HEK293 (cell line): ENCODE data around the gene OR10A6.

Source experiments
- CTCF ChIA-PET: fragments of 350-600 bp; formaldehyde crosslinking; extraction: SDS; loops from one replicate; lab custom pipeline; 2021; ENCODE audit warnings: antibody characterized with exemption; lab: Yijun Ruan, JAX
- POLR2A ChIA-PET: fragments of 300-600 bp; formaldehyde crosslinking; extraction: SDS; loops from one replicate; lab custom pipeline; 2020; ENCODE audit warnings: antibody characterized with exemption, inconsistent platforms; lab: Yijun Ruan, JAX
- H3K27ac ChIP-seq: fragments of 200-500 bp; sonication (Bioruptor generic); 2 replicates; pipeline ENCODE4 v1.5.1; 2014; ENCODE audit warnings: low read depth, low read length, control low read depth, inconsistent platforms; ENCODE audit errors: extremely low read depth
- H3K36me3 ChIP-seq, 2 experiments: fragments of 200-500 bp in 1 of 2; sonication (Bioruptor generic) in 1 of 2; 1 replicate in 1 of 2; 2 replicates in 1 of 2; pipeline ENCODE4 v1.5.1; 2014 to 2017; ENCODE audit warnings: inconsistent platforms in 2 of 2, low read length in 2 of 2; ENCODE audit not compliant: control insufficient read depth in 2 of 2, insufficient read depth in 1 of 2
- H3K4me1 ChIP-seq: fragments of 200-500 bp; sonication (Bioruptor generic); 2 replicates; pipeline ENCODE4 v1.5.1; 2014; ENCODE audit warnings: mild to moderate bottlenecking, low read length, inconsistent platforms; ENCODE audit not compliant: control insufficient read depth, insufficient read depth
- H3K4me3 ChIP-seq: 2 replicates; pipeline ENCODE4 v1.5.1; 2011; ENCODE audit warnings: low read depth, mild to moderate bottlenecking, control low read depth, low read length, moderate library complexity
- H3K9me3 ChIP-seq: fragments of 200-500 bp; sonication (Bioruptor generic); 2 replicates; pipeline ENCODE4 v1.5.1; 2014; ENCODE audit warnings: low read depth, low read length, inconsistent platforms; ENCODE audit not compliant: control insufficient read depth, insufficient read depth
- HOXA7 ChIP-seq: sonication (generic); formaldehyde crosslinking; IDR thresholded peaks from 2 replicates; pipeline ENCODE4 v1.8.1; 2022; ENCODE audit warnings: missing genetic modification reagents, borderline replicate concordance
- HOXD13 ChIP-seq: sonication (generic); formaldehyde crosslinking; IDR thresholded peaks from 2 replicates; pipeline ENCODE4 v1.8.0; 2022; ENCODE audit warnings: missing genetic modification reagents, borderline replicate concordance
- MYNN ChIP-seq: fragments of 450-650 bp; formaldehyde crosslinking; IDR thresholded peaks from 2 replicates; pipeline ENCODE4 v1.5.1; 2016; ENCODE audit warnings: missing biosample characterization, missing genetic modification characterization, borderline replicate concordance
- REPIN1 ChIP-seq: fragments of 450-650 bp; formaldehyde crosslinking; IDR thresholded peaks from 2 replicates; pipeline ENCODE4 v1.5.1; 2017; ENCODE audit warnings: missing biosample characterization, missing genetic modification characterization, low read depth
- SP2 ChIP-seq: fragments of 450-650 bp; formaldehyde crosslinking; IDR thresholded peaks from 2 replicates; pipeline ENCODE4 v1.5.1; 2016; ENCODE audit warnings: missing biosample characterization, missing genetic modification characterization
- SP3 ChIP-seq: fragments of 450-650 bp; formaldehyde crosslinking; IDR thresholded peaks from 2 replicates; pipeline ENCODE4 v1.5.1; 2016; ENCODE audit warnings: missing biosample characterization, missing genetic modification characterization
- SP7 ChIP-seq: fragments of 450-650 bp; formaldehyde crosslinking; IDR thresholded peaks from 2 replicates; pipeline ENCODE4 v1.5.1; 2016; ENCODE audit warnings: missing biosample characterization, missing genetic modification characterization
- ZBTB17 ChIP-seq: fragments of 450-650 bp; formaldehyde crosslinking; IDR thresholded peaks from 2 replicates; pipeline ENCODE4 v1.5.1; 2016; ENCODE audit warnings: missing biosample characterization, missing genetic modification characterization
- ZFP3 ChIP-seq: fragments of 450-650 bp; formaldehyde crosslinking; IDR thresholded peaks from 2 replicates; pipeline ENCODE4 v1.5.1; 2016; ENCODE audit warnings: low read depth, missing biosample characterization, missing genetic modification characterization
- ZNF112 ChIP-seq: fragments of 450-650 bp; formaldehyde crosslinking; IDR thresholded peaks from 2 replicates; pipeline ENCODE4 v1.5.0; 2017; ENCODE audit warnings: missing biosample characterization, missing genetic modification characterization
- ZNF155 ChIP-seq: fragments of 450-650 bp; formaldehyde crosslinking; IDR thresholded peaks from 2 replicates; pipeline ENCODE4 v1.5.1; 2016; ENCODE audit warnings: missing biosample characterization, missing genetic modification characterization
- ZNF174 ChIP-seq: fragments of 450-650 bp; formaldehyde crosslinking; IDR thresholded peaks from 2 replicates; pipeline ENCODE4 v1.5.0; 2017; ENCODE audit warnings: missing biosample characterization, mild to moderate bottlenecking, missing genetic modification characterization
- ZNF202 ChIP-seq: fragments of 450-650 bp; formaldehyde crosslinking; IDR thresholded peaks from 2 replicates; pipeline ENCODE4 v1.5.1; 2016; ENCODE audit warnings: missing biosample characterization, missing genetic modification characterization, borderline replicate concordance
- ZNF211 ChIP-seq: fragments of 450-650 bp; formaldehyde crosslinking; IDR thresholded peaks from 2 replicates; pipeline ENCODE4 v1.5.1; 2016; ENCODE audit warnings: low read depth, missing biosample characterization, missing genetic modification characterization
- ZNF26 ChIP-seq: fragments of 450-650 bp; formaldehyde crosslinking; IDR thresholded peaks from 2 replicates; pipeline ENCODE4 v1.5.1; 2016; ENCODE audit warnings: missing biosample characterization, missing genetic modification characterization
- ZNF292 ChIP-seq: fragments of 450-650 bp; formaldehyde crosslinking; IDR thresholded peaks from 2 replicates; pipeline ENCODE4 v1.5.1; 2016; ENCODE audit warnings: low read depth, missing biosample characterization, missing genetic modification characterization, borderline replicate concordance
- ZNF341 ChIP-seq: fragments of 450-650 bp; formaldehyde crosslinking; IDR thresholded peaks from 2 replicates; pipeline ENCODE4; 2016; ENCODE audit warnings: low read depth, missing biosample characterization, missing genetic modification characterization
- ZNF37A ChIP-seq: fragments of 450-650 bp; IDR thresholded peaks from 2 replicates; pipeline ENCODE4 v1.5.1; 2018; ENCODE audit warnings: missing biosample characterization, missing genetic modification characterization
- ZNF449 ChIP-seq: fragments of 450-650 bp; formaldehyde crosslinking; IDR thresholded peaks from 2 replicates; pipeline ENCODE4 v1.5.1; 2017; ENCODE audit warnings: missing biosample characterization, mild to moderate bottlenecking, missing genetic modification characterization, moderate library complexity
- ZNF530 ChIP-seq: fragments of 450-650 bp; formaldehyde crosslinking; IDR thresholded peaks from 2 replicates; pipeline ENCODE4 v1.5.1; 2016; ENCODE audit warnings: low read depth, missing biosample characterization, missing genetic modification characterization
- ZNF560 ChIP-seq: fragments of 450-650 bp; formaldehyde crosslinking; IDR thresholded peaks from 2 replicates; pipeline ENCODE4 v1.5.1; 2017; ENCODE audit warnings: missing biosample characterization, missing genetic modification characterization, borderline replicate concordance
- ZNF580 ChIP-seq: fragments of 450-650 bp; formaldehyde crosslinking; IDR thresholded peaks from 2 replicates; pipeline ENCODE4 v1.5.1; 2016; ENCODE audit warnings: missing biosample characterization, missing genetic modification characterization
- ZNF596 ChIP-seq: fragments of 450-650 bp; IDR thresholded peaks from 2 replicates; pipeline ENCODE4 v1.5.0; 2018; ENCODE audit warnings: missing biosample characterization, mild to moderate bottlenecking, missing genetic modification characterization, moderate library complexity
- ZNF624 ChIP-seq: fragments of 450-650 bp; formaldehyde crosslinking; IDR thresholded peaks from 2 replicates; pipeline ENCODE4 v1.5.1; 2017; ENCODE audit warnings: missing biosample characterization, missing genetic modification characterization
- ZNF670 ChIP-seq: fragments of 450-650 bp; formaldehyde crosslinking; IDR thresholded peaks from 2 replicates; pipeline ENCODE4 v1.5.1; 2016; ENCODE audit warnings: missing biosample characterization, missing genetic modification characterization, low read depth
- TF ChIP-seq, protein P1 (sequence below): fragments of 450-650 bp; formaldehyde crosslinking; IDR thresholded peaks from 2 replicates; pipeline ENCODE4 v1.5.1; 2016; ENCODE audit warnings: missing biosample characterization, missing genetic modification characterization, low read depth
- TF ChIP-seq, protein P2 (sequence below): fragments of 450-650 bp; IDR thresholded peaks from 2 replicates; pipeline ENCODE4 v1.5.1; 2018; ENCODE audit warnings: missing biosample characterization, mild to moderate bottlenecking, missing genetic modification characterization

OR10A6 gene

DNA sequence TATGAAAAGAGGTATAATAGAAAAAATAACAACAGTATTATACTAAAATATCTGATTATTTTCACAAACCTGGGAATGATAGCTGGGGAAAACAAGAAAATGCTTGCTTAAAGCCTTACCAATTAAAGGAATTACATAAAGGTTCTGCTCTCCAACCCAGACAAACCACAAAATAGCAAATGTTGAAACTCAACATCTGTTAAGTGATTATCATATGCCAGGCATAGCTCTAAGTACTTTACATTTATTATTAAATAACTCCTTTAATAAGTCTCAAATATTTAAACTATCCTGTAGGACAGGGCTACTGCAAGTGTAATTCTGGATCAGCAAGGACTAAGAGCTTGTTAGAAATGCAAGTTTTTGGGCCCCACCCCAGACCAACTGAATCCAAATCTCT is 20.1 kb downstream of the OR10A6 start (continued):
- TF ChIP-seq, protein P1, sequence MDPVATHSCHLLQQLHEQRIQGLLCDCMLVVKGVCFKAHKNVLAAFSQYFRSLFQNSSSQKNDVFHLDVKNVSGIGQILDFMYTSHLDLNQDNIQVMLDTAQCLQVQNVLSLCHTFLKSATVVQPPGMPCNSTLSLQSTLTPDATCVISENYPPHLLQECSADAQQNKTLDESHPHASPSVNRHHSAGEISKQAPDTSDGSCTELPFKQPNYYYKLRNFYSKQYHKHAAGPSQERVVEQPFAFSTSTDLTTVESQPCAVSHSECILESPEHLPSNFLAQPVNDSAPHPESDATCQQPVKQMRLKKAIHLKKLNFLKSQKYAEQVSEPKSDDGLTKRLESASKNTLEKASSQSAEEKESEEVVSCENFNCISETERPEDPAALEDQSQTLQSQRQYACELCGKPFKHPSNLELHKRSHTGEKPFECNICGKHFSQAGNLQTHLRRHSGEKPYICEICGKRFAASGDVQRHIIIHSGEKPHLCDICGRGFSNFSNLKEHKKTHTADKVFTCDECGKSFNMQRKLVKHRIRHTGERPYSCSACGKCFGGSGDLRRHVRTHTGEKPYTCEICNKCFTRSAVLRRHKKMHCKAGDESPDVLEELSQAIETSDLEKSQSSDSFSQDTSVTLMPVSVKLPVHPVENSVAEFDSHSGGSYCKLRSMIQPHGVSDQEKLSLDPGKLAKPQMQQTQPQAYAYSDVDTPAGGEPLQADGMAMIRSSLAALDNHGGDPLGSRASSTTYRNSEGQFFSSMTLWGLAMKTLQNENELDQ (tag by site-specific recombination), result no peak
- TF ChIP-seq ZNF530, result no peak
- TF ChIP-seq SP3 (tag by site-specific recombination), result no peak
- TF ChIP-seq ZBTB17 (tag by site-specific recombination), result no peak
- TF ChIP-seq SP7 (tag by site-specific recombination), result no peak
- TF ChIP-seq ZNF211 (tag by site-specific recombination), result no peak

DNA sequence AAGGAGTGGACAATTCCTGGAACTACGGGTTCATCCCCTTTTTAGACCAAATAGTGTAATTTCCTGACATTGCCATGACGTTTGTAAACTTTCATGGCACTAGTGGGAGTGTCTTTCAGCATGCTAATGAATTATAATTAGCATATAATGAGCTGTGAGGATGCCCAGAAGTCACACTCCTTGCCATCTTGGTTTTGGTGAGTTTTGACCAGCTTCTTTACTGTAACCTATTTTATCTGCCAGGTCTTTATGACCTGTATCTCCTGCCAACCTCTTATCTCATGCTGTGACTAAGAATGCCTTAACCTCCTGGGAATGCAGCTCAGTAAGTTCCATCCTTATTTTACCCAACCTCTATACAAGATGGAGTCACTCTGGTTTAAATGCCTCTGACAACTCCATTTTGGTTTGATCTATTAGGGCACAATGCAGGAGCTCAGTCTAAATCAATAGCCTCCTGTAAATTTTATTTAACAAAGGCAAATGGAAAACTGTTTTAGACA is 20.7 kb downstream of the OR10A6 start:
- no peak overlapping the region for H3K27ac ChIP-seq
- TF ChIP-seq REPIN1 (tag by site-specific recombination), result no peak
- no peak for TF ChIP-seq ZNF174
- TF ChIP-seq ZNF37A, result no peak
- TF ChIP-seq ZNF202 (tag by site-specific recombination), result no peak
- TF ChIP-seq SP2 (tag by site-specific recombination), result no peak
- TF ChIP-seq MYNN, result no peak
- no peak for TF ChIP-seq ZNF341 (tag by site-specific recombination)
- TF ChIP-seq HOXA7, result no peak
- TF ChIP-seq ZNF670, result no peak
- TF ChIP-seq ZFP3 (tag by site-specific recombination), result no peak
- ChIA-PET POLR2A (no interaction called here), CTCF (interaction anchor here (0.6 kb wide), 1 partner anchor 65 kb away, joined by 5 read pairs; no protein-coding TSS in a partner anchor)
- H3K9me3 ChIP-seq, result no peaks in the 10 kb centered on the region
- no peaks in the 10 kb centered on the region for H3K36me3 ChIP-seq
- H3K4me3 ChIP-seq, result no peak overlapping the region
- H3K4me1 ChIP-seq, result no peaks in the 10 kb centered on the region

DNA sequence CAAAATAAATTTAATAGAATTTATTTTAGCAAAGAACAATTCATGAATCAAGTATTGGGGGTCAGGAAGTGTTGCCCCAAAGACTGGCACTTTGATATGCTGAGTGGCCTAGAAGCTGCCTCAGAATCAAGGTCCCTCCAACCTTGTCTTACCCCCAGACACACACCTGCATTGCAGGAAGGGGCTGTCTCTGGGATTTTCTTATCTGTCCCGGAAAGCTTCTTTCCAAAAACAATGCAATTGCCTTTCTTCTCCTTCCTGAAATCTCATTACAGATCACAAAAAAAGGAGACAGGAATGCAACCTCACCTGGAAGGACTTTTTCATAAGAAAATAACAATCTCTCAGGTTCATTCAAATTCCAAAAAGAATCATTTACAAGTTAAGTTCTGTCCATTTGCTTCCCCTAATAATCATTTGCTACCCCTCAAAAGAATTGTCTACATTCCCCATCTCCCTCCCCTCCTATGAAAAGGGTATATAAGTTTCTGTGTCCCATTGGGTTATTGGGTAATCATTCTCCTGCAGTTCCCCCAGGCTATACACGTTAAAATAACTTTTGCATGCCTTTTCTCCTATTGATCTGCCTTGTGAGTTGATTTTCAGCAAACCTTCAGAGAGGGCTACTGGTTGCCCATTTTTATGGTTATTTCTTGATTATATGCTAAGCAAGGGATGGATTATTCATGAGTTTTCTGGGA is 21.3 kb downstream of the OR10A6 start:
- Histone ChIP-seq H3K36me3 (no peaks in the 10 kb centered on the region), H3K4me3 (no peak overlapping the region), H3K4me1 (no peaks in the 10 kb centered on the region), H3K27ac (no peak overlapping the region), H3K9me3 (no peaks in the 10 kb centered on the region)
- ChIA-PET POLR2A (no interaction called here), CTCF (interaction anchor here (0.6 kb wide), 1 partner anchor 24 kb away, joined by 3 read pairs; no protein-coding TSS in a partner anchor)
- TF ChIP-seq ZNF449 (tag by site-specific recombination) (no peak), HOXD13 (CRISPR knock-in tag) (no peak), ZNF112 (tag by site-specific recombination) (no peak), ZNF580 (tag by site-specific recombination) (no peak), ZNF202 (tag by site-specific recombination) (no peak), ZNF596 (tag by site-specific recombination) (no peak), ZNF560 (no peak), ZNF624 (tag by site-specific recombination) (no peak), ZNF26 (tag by site-specific recombination) (no peak), ZNF292 (no peak), ZNF155 (no peak), SP3 (tag by site-specific recombination) (no peak)
- TF ChIP-seq, protein P2, sequence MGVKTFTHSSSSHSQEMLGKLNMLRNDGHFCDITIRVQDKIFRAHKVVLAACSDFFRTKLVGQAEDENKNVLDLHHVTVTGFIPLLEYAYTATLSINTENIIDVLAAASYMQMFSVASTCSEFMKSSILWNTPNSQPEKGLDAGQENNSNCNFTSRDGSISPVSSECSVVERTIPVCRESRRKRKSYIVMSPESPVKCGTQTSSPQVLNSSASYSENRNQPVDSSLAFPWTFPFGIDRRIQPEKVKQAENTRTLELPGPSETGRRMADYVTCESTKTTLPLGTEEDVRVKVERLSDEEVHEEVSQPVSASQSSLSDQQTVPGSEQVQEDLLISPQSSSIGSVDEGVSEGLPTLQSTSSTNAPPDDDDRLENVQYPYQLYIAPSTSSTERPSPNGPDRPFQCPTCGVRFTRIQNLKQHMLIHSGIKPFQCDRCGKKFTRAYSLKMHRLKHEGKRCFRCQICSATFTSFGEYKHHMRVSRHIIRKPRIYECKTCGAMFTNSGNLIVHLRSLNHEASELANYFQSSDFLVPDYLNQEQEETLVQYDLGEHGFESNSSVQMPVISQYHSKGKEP, result no peak
